Colonic mucosa (tissue), 4 donors: ENCODE measurements around the gene TMIGD1. TPM values are rescaled to one million over a fixed set of nuclear protein-coding genes. Genes with fewer than 3 reads are reported as not detected.

Source experiments
- DNase-seq: peaks from one replicate; pipeline ENCODE4 v3.0.0-alpha.2; 2020
- H3K27ac ChIP-seq: fragments of 200-600 bp; one replicate; pipeline ENCODE4 v1.8.0; 2021
- H3K27me3 ChIP-seq: fragments of 200-600 bp; one replicate; pipeline ENCODE4 v1.8.0; 2021
- H3K36me3 ChIP-seq: fragments of 200-600 bp; one replicate; pipeline ENCODE4 v1.8.0; 2021
- H3K4me1 ChIP-seq: fragments of 200-600 bp; one replicate; pipeline ENCODE4 v1.8.0; 2021; ENCODE audit warnings: mild to moderate bottlenecking
- H3K4me3 ChIP-seq: fragments of 200-600 bp; one replicate; pipeline ENCODE4 v1.8.0; 2021
- H3K9ac ChIP-seq, 2 donors: one replicate each; pipeline ENCODE4 v1.7.0; 2013; ENCODE audit warnings: control low read depth in 2 of 2, low read depth in 2 of 2, low read length in 2 of 2
- H3K9me3 ChIP-seq: fragments of 200-600 bp; one replicate; pipeline ENCODE4 v1.8.0; 2021
- intact Hi-C: fragments of 100-400 bp; cut with DNase I; formaldehyde crosslinking; loops from one replicate; pipeline ENCODE4 v1.14.1; 2022
- total RNA-seq, 2 donors: library from RNA; stranded (reverse); fragmentation: NEBNext Ultra II Directional in 1 of 2; extraction: Animal tissue kit (Norgen Biotek cat#: 25700) in 1 of 2; gene quantifications; one replicate each; pipeline ENCODE4 v1.2.1, GENCODE V29; 2021
- TF ChIP-seq, protein P1 (sequence below): fragments of 200-600 bp; IDR thresholded peaks from one replicate; pipeline ENCODE4 v1.8.0; 2022; ENCODE audit warnings: antibody characterized with exemption, mild to moderate bottlenecking
- donor health status: healthy.
- donor health status: DM: no; HTN: no; CAD: no.
- donor health status: DM: no; HTN: no; CAD: no.

TMIGD1 gene
- total RNA-seq, 2 donors from 2014 or later = 14.4 to 107 TPM

DNA sequence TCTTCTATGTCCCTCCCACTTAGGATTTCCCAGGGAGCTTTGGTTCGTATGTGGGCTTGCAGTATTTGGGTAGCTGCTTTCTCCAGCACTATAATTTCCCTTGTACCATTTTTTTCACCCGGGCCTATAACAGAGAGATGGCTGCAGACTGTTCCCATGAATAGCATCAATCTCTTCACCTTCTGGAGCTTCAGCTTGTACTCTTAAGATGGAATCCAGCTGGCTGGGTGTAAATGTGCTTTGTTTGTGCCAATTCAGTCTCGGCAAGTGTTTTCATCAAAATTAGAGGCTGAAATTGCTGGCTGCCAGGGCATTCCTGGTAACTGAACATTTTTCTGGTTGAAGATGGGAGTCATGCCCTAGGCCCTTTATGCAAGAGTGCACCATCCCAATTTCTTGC is 32.7 kb upstream of the TMIGD1 start:
- no peaks in the 10 kb centered on the region for H3K27me3 ChIP-seq
- no peaks in the 10 kb centered on the region for H3K9me3 ChIP-seq
- no peaks in the 10 kb centered on the region for H3K36me3 ChIP-seq
- no peak for DNase-seq
- no peaks in the 10 kb centered on the region for H3K4me1 ChIP-seq
- TF ChIP-seq, protein P1, sequence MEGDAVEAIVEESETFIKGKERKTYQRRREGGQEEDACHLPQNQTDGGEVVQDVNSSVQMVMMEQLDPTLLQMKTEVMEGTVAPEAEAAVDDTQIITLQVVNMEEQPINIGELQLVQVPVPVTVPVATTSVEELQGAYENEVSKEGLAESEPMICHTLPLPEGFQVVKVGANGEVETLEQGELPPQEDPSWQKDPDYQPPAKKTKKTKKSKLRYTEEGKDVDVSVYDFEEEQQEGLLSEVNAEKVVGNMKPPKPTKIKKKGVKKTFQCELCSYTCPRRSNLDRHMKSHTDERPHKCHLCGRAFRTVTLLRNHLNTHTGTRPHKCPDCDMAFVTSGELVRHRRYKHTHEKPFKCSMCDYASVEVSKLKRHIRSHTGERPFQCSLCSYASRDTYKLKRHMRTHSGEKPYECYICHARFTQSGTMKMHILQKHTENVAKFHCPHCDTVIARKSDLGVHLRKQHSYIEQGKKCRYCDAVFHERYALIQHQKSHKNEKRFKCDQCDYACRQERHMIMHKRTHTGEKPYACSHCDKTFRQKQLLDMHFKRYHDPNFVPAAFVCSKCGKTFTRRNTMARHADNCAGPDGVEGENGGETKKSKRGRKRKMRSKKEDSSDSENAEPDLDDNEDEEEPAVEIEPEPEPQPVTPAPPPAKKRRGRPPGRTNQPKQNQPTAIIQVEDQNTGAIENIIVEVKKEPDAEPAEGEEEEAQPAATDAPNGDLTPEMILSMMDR = no peak
- intact Hi-C loops = no loop called here
- no peak overlapping the region for H3K4me3 ChIP-seq
- no peak overlapping the region for H3K27ac ChIP-seq
- H3K9ac ChIP-seq = no peak overlapping the region

DNA sequence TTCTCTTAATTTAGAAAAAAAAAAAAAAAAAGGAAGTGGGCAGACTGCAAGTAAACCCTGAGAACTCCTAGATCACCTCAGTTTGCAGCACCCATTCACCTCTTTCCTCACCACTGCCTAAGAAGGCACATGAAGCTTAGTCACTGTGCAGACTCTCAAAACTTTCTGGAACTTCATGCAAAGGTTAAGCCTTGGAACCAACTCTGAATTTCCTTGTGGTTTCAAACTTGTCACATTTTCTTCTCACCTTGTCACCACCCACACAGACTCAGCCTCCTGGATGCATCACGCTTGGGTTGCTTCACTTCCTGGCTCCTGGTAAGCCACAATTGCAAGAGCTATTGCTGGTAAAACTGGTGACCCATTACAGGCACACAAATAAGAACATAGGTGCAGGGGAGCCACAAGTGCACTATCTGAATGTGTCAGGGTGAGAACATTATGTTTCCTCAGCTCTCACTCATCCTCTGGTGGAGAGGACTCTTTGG is 29.9 kb upstream of the TMIGD1 start:
- no peak overlapping the region for H3K9ac ChIP-seq
- intact Hi-C loops = no loop called here
- no peaks in the 10 kb centered on the region for H3K36me3 ChIP-seq
- no peaks in the 10 kb centered on the region for H3K27me3 ChIP-seq
- no peak overlapping the region for H3K4me3 ChIP-seq
- DNase-seq = no peak
- TF ChIP-seq, protein P1 = no peak
- H3K27ac ChIP-seq = no peak overlapping the region
- no peaks in the 10 kb centered on the region for H3K9me3 ChIP-seq
- no peaks in the 10 kb centered on the region for H3K4me1 ChIP-seq

- Histone ChIP-seq H3K36me3 (no peaks in the 10 kb centered on the region), H3K27me3 (no peaks in the 10 kb centered on the region), H3K9me3 (no peaks in the 10 kb centered on the region), H3K4me3 (no peak overlapping the region), H3K27ac (no peak overlapping the region), H3K4me1 (no peaks in the 10 kb centered on the region), H3K9ac (no peak overlapping the region)
- intact Hi-C loops = no loop called here
- no peak for DNase-seq
- TF ChIP-seq, protein P1 = no peak
These were observed 28.0 kb upstream of the TMIGD1 start for GRCh38 chr17:30361766-30362279.

DNA sequence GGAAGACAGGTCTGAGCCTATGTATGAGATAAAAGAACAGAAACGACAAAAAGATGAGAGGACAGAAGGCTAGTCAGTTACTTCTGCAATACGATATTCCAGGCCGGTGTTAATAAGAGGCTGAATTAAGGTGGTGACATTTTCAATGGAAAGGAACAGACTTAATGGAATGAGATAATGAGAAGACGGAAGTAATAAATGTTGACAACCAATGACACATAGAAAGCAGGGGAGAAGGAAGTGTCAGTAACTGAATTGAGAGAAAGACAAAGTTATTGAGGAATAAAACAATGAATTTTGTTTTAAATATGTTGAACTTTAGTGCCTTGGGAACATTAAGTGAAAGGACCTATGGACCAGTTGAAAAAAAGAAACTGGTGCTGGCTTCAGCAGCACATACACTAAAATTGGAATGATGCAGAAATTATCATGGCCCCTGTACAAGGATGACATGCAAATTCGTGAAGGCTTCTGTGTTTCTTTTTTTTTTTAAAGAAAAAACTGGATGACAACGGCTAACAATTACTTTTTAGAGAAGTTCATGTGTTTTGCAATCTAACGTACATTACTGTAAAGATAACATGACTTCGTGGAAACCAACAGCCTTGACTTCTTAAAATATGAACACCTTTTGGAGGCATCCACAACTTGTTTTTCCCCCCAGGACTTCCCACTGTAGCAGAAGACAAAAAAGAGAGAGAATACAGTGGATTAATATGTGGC is 26.4 kb upstream of the TMIGD1 start:
- no peaks in the 10 kb centered on the region for H3K9me3 ChIP-seq
- H3K4me3 ChIP-seq = no peak overlapping the region
- no peaks in the 10 kb centered on the region for H3K4me1 ChIP-seq
- DNase-seq = no peak
- H3K27me3 ChIP-seq = no peaks in the 10 kb centered on the region
- no peak overlapping the region for H3K9ac ChIP-seq
- TF ChIP-seq, protein P1 = no peak
- no peak overlapping the region for H3K27ac ChIP-seq
- intact Hi-C loops = no loop called here
- no peaks in the 10 kb centered on the region for H3K36me3 ChIP-seq

GRCh38 chr17:30358055-30358760 is 24.4 kb upstream of the TMIGD1 start:
- Histone ChIP-seq H3K9ac (no peak overlapping the region), H3K9me3 (no peaks in the 10 kb centered on the region), H3K4me3 (no peak overlapping the region), H3K4me1 (no peaks in the 10 kb centered on the region), H3K36me3 (no peaks in the 10 kb centered on the region), H3K27me3 (no peaks in the 10 kb centered on the region), H3K27ac (no peak overlapping the region)
- no peak for DNase-seq
- intact Hi-C loops = no loop called here
- TF ChIP-seq, protein P1 = no peak
